Kidney (tissue), 14 donors: ENCODE measurements around the gene ANGPTL2. TPM values are rescaled to one million over a fixed set of nuclear protein-coding genes. Genes with fewer than 3 reads are reported as not detected.
A peak's percentile ranks its signal among the peaks of the same experiment; 100 is the strongest.

Experiments used
- DNase-seq, 5 donors: peaks; one replicate each; pipeline ENCODE4 v3.0.0-alpha.2; 2013 to 2020
- FAIRE-seq: peaks from 2 replicates; lab custom pipeline; 2012; peaks lifted over from hg19 to GRCh38; lab: Jason Lieb, UNC
- H3K27ac ChIP-seq, 2 donors: one replicate each; pipeline ENCODE4 v1.7.0; 2013; ENCODE audit warnings: low read depth in 2 of 2, low read length in 2 of 2, inconsistent platforms in 1 of 2
- H3K27me3 ChIP-seq: one replicate; pipeline ENCODE4 v1.7.1; 2013; ENCODE audit warnings: low read length, inconsistent platforms; ENCODE audit not compliant: control insufficient read depth, insufficient read depth
- H3K36me3 ChIP-seq, 3 donors: one replicate each; pipeline versions ENCODE4 v1.7.0 to v1.7.1; 2013; ENCODE audit warnings: low read length in 3 of 3, control low read depth in 1 of 3, inconsistent platforms in 1 of 3; ENCODE audit not compliant: insufficient read depth in 3 of 3, control insufficient read depth in 2 of 3
- H3K4me1 ChIP-seq, 3 donors: one replicate each; pipeline versions ENCODE4 v1.7.0 to v1.7.1; 2013; ENCODE audit warnings: low read length in 3 of 3, inconsistent platforms in 1 of 3, low read depth in 1 of 3; ENCODE audit not compliant: control insufficient read depth in 2 of 3, insufficient read depth in 2 of 3
- H3K4me3 ChIP-seq, 3 donors: one replicate each; pipeline versions ENCODE4 v1.7.0 to v1.8.1; 2013; ENCODE audit warnings: low read length in 3 of 3, control low read depth in 1 of 3, inconsistent platforms in 1 of 3
- H3K9ac ChIP-seq, 3 donors: one replicate each; pipeline versions ENCODE4 v1.7.0 to v1.7.1; 2013; ENCODE audit warnings: low read length in 3 of 3, control low read depth in 1 of 3, inconsistent platforms in 1 of 3
- H3K9me3 ChIP-seq, 3 donors: one replicate each; pipeline versions ENCODE4 v1.7.0 to v1.7.1; 2013; ENCODE audit warnings: low read length in 3 of 3, control low read depth in 1 of 3, inconsistent platforms in 1 of 3; ENCODE audit not compliant: control insufficient read depth in 2 of 3, insufficient read depth in 1 of 3
- CTCF ChIP-seq: IDR thresholded peaks from 3 replicates; pipeline ENCODE4 v1.5.1; 2012; ENCODE audit warnings: mild to moderate bottlenecking, moderate library complexity, borderline replicate concordance; ENCODE audit not compliant: insufficient read depth; ENCODE audit errors: extremely low read depth
- intact Hi-C: fragments of 100-400 bp; cut with DNase I; formaldehyde crosslinking; loops from one replicate; pipeline ENCODE4 v1.11.1; 2022
- polyA plus RNA-seq: library from polyadenylated mRNA; stranded (reverse); fragments of 350-450 nt; fragmentation: Illumina TruSeq; extraction: RNeasy Lipid Tissue Mini Kit (QIAGEN cat#74804); gene quantifications from one replicate; pipeline ENCODE4 v1.2.3, GENCODE V29; 2014; ENCODE audit warnings: low read depth, low replicate concordance; ENCODE audit not compliant: insufficient read depth
- total RNA-seq: library from RNA; stranded (reverse); fragmentation: NEBNext Ultra II Directional; extraction: Animal tissue kit (Norgen Biotek cat#: 25700); gene quantifications from one replicate; pipeline ENCODE4 v1.2.1, GENCODE V29; 2021
- donor health status: control.
- donor health status: control.
- donor health status: control.
- donor health status: control.
- donor health status: control.
- donor health status: DM: yes; HTN: yes; CAD: no.
- donor health status: Normal renal cell carcinoma (clear cell type).

ANGPTL2 gene
- total and polyA plus RNA-seq, 2 donors from 2014 or later = 4.3 to 12.4 TPM

DNA sequence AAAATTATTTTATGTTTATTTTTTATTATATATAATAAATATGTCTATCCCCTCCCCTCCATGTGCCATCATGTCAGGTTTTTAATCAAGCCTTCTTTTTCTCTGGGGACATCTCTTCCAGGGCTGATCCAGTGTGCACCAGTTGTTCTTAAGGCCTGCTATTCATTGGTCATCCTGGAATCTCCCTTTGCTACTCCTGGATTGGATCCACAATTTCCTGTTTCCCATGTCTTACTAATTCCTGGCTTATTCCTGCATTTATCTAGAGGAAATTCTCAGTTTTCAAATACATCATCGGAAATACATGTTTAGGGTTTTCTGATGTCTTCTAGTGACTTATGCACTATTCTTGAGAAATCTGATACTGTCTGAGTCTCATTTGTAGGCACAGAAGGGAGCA lies 56.8 kb downstream of the ANGPTL2 start:
- H3K9me3 ChIP-seq = no peaks in the 10 kb centered on the region
- FAIRE-seq = no peak
- DNase-seq = no peak
- peaks cover 0 to 4% (median 3%) of the 10 kb centered on the region in 3 donors for H3K4me1 ChIP-seq
- intact Hi-C loops = no loop called here
- no peak for TF ChIP-seq CTCF
- no peak overlapping the region for H3K4me3 ChIP-seq
- H3K36me3 ChIP-seq = peaks cover 0 to 2% (median 0%) of the 10 kb centered on the region in 3 donors
- H3K27ac ChIP-seq = peak overlapping the region in 1 of 2 donors; percentile 57
- no peak overlapping the region for H3K9ac ChIP-seq
- H3K27me3 ChIP-seq = no peaks in the 10 kb centered on the region

DNA sequence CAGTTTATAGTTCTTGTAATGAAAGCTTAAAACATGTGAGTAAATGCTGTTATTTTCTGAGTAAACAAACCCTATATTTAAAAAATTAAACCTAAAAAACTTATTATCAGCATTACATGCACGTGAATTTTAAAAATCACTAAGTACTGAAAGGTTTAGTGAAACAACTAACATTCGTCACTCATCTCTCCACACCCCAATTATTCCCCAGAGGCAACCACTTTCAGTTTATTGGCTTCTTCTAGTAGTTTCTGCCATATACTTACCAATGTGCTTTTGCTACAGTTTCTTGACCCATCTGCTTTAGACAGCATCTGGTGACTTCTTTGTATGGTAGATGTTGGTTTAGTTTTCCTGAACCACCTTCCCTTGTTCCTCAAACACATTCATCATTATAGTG lies 58.1 kb downstream of the ANGPTL2 start:
- H3K9ac ChIP-seq = no peak overlapping the region
- H3K27ac ChIP-seq = no peak overlapping the region
- TF ChIP-seq CTCF = no peak
- DNase-seq (no peak), FAIRE-seq (no peak)
- H3K9me3 ChIP-seq = no peaks in the 10 kb centered on the region
- no peaks in the 10 kb centered on the region for H3K27me3 ChIP-seq
- peaks cover 0 to 2% (median 0%) of the 10 kb centered on the region in 3 donors for H3K36me3 ChIP-seq
- peaks cover 0 to 4% (median 3%) of the 10 kb centered on the region in 3 donors for H3K4me1 ChIP-seq
- intact Hi-C loops = no loop called here
- no peak overlapping the region for H3K4me3 ChIP-seq

- intact Hi-C loops = no loop called here
- Histone ChIP-seq H3K9ac (no peak overlapping the region), H3K36me3 (peaks cover 0 to 2% (median 0%) of the 10 kb centered on the region in 3 donors), H3K4me3 (no peak overlapping the region), H3K4me1 (peaks cover 0 to 3% (median 2%) of the 10 kb centered on the region in 3 donors), H3K9me3 (no peaks in the 10 kb centered on the region), H3K27me3 (no peaks in the 10 kb centered on the region), H3K27ac (no peak overlapping the region)
- no peak for TF ChIP-seq CTCF
- no peak for FAIRE-seq
- no peak for DNase-seq
Measured at GRCh38 chr9:127061411-127061810, 61.0 kb downstream of the ANGPTL2 start.
